ENCODE measurements around the gene PLXNA4.

PLXNA4 gene

GRCh38 chr7:132256721-132257212 lies 319.5 kb downstream of the PLXNA4 start:
- DNase-seq: no peak

- DNase-seq: peak; percentile 5
These were observed 320.4 kb downstream of the PLXNA4 start for GRCh38 chr7:132255898-132256297.

- DNase-seq: no peak
These were observed 321.0 kb downstream of the PLXNA4 start for GRCh38 chr7:132255115-132255797.

GRCh38 chr7:132254455-132254854 lies 321.8 kb downstream of the PLXNA4 start:
- no peak for DNase-seq

GRCh38 chr7:132252793-132253100 lies 323.5 kb downstream of the PLXNA4 start:
- DNase-seq: no peak

GRCh38 chr7:132251327-132251659 lies 325.0 kb downstream of the PLXNA4 start:
- peak; percentile 67 for DNase-seq

GRCh38 chr7:132250480-132251326 lies 325.6 kb downstream of the PLXNA4 start:
- DNase-seq: no peak

- peak; percentile 14 for DNase-seq
These were observed 326.9 kb downstream of the PLXNA4 start for GRCh38 chr7:132249256-132249971.

GRCh38 chr7:132248841-132249240 lies 327.4 kb downstream of the PLXNA4 start:
- DNase-seq: no peak

GRCh38 chr7:132247995-132248618 lies 328.2 kb downstream of the PLXNA4 start:
- no peak for DNase-seq

GRCh38 chr7:132246591-132246990 lies 329.7 kb downstream of the PLXNA4 start:
- DNase-seq: no peak

- DNase-seq: no peak
These were observed 330.7 kb downstream of the PLXNA4 start for GRCh38 chr7:132245539-132245938.

- DNase-seq: no peak
These were observed 331.3 kb downstream of the PLXNA4 start for GRCh38 chr7:132244903-132245480.

GRCh38 chr7:132243463-132243862 lies 332.8 kb downstream of the PLXNA4 start:
- DNase-seq: no peak

GRCh38 chr7:132243051-132243450 lies 333.2 kb downstream of the PLXNA4 start:
- no peak for DNase-seq

- no peak for DNase-seq
These were observed 334.0 kb downstream of the PLXNA4 start for GRCh38 chr7:132242192-132242812.

- DNase-seq: no peak
These were observed 335.3 kb downstream of the PLXNA4 start for GRCh38 chr7:132240821-132241422.

GRCh38 chr7:132240262-132240661 lies 336.0 kb downstream of the PLXNA4 start:
- DNase-seq: no peak

- DNase-seq: no peak
These were observed 336.8 kb downstream of the PLXNA4 start for GRCh38 chr7:132239422-132239994.

GRCh38 chr7:132234711-132235110 lies 341.6 kb downstream of the PLXNA4 start:
- no peak for DNase-seq

- no peak for DNase-seq
These were observed 343.9 kb downstream of the PLXNA4 start for GRCh38 chr7:132232406-132232805.

- no peak for DNase-seq
These were observed 345.8 kb downstream of the PLXNA4 start for GRCh38 chr7:132230462-132230861.
